Bronchial epithelial cell (primary cell): ENCODE results near the gene F5. TPM values are rescaled to one million over a fixed set of nuclear protein-coding genes. Genes with fewer than 3 reads are reported as not detected.
"Not testable (repeated sequence)": the region's sequence is repeated elsewhere in the genome, so short reads cannot be mapped to it uniquely, and the experiment has no call there.

Experiments used
- DNase-seq: peaks from one replicate; pipeline ENCODE4 v3.0.0-alpha.2; 2010; ENCODE audit warnings: low read depth
- FAIRE-seq: peaks from 2 replicates; lab custom pipeline; 2011; peaks lifted over from hg19 to GRCh38; lab: Jason Lieb, UNC
- H3K27me3 ChIP-seq: 2 replicates; pipeline ENCODE4 v1.5.1; 2011; ENCODE audit warnings: low read length; ENCODE audit not compliant: control insufficient read depth, insufficient read depth
- H3K36me3 ChIP-seq: 2 replicates; pipeline ENCODE4 v1.5.1; 2011; ENCODE audit warnings: low read length; ENCODE audit not compliant: control insufficient read depth, insufficient read depth
- H3K4me3 ChIP-seq: 2 replicates; pipeline ENCODE4 v1.5.1; 2011; ENCODE audit warnings: mild to moderate bottlenecking, low read depth, low read length, control low read depth
- CTCF ChIP-seq: IDR thresholded peaks from 2 replicates; pipeline ENCODE4 v1.5.1; 2011; ENCODE audit warnings: mild to moderate bottlenecking, moderate library complexity, low read length, control low read depth, inconsistent platforms; ENCODE audit not compliant: insufficient read depth, severe bottlenecking
- total RNA-seq: library from RNA; depleted of rRNA; stranded (reverse); fragments of >200 nt; gene quantifications from 2 replicates; pipeline ENCODE4 v1.2.1, GENCODE V29; 2014

F5 gene
- total RNA-seq, 1 donor from 2014 or later, result not detected

DNA sequence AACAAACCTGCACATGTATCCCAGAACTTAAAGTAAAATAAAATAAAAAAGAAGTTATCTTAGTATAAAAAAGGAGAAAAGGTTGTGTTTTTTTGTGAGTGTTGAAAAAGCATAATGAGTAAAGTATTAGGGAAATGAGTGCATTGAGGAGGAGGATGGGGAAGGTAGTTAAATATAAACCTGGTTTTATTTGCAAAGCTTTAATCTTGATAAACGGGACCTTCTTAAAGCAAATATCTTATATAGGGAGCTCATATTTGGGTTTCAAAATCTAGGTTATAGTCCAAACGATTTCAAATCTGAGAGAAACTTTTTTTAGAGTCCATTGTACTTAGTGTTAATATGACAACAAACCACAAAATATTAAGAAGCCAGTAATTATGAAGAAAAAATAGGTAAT lies 78.9 kb downstream of the F5 start:
- TF ChIP-seq CTCF, result no peak
- DNase-seq, result no peak
- Histone ChIP-seq H3K27me3 (no peaks in the 10 kb centered on the region), H3K36me3 (no peaks in the 10 kb centered on the region), H3K4me3 (no peak overlapping the region)
- no peak for FAIRE-seq

- DNase-seq, FAIRE-seq, H3K36me3 ChIP-seq, H3K27me3 ChIP-seq, H3K4me3 ChIP-seq: not testable (repeated sequence)
Observed at GRCh38 chr1:169503601-169504000, 82.7 kb downstream of the F5 start.

DNA sequence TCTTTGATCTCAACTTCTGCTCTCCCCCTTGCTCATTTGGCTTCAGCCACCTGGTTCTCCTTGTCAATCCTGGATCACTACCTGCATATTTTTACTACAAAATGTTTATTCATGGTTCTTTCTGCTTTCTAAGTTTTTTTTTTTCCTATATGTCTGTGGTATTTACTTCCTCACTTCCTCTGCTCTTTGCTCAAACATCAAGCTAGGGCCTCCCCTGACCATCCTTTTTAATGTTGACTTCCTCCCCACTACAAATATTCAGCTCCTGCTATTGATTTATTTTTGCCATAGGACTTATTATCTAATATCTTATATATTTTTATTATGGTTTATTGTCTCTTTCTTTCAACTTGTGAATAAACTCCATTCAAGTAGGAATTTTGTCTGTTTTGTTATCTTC lies 86.5 kb downstream of the F5 start:
- FAIRE-seq, result no peak
- H3K4me3 ChIP-seq, result no peak overlapping the region
- no peak for TF ChIP-seq CTCF
- no peaks in the 10 kb centered on the region for H3K36me3 ChIP-seq
- H3K27me3 ChIP-seq, result no peaks in the 10 kb centered on the region
- no peak for DNase-seq

DNA sequence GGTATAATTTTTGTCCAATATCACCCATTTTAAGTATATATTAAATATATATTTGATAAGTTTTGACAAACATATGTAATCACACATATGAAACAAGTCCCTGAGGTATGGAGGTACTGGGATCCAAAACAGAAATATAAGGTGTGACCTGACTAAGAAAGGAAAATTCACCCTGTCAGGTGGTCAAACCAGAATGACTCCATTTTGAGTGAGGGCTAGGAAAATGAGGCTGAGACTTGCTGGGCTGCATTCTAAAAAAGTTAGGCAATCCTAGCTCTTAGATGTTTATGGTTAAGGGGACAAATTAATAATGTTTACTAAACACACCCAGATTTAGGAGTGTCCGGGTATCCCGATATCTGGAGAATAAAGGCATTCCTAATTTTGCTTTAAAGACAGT lies 89.0 kb downstream of the F5 start:
- H3K36me3 ChIP-seq, result no peaks in the 10 kb centered on the region
- H3K27me3 ChIP-seq, result no peaks in the 10 kb centered on the region
- FAIRE-seq, result no peak
- TF ChIP-seq CTCF, result no peak
- H3K4me3 ChIP-seq, result no peak overlapping the region
- DNase-seq, result peak; percentile 55

DNA sequence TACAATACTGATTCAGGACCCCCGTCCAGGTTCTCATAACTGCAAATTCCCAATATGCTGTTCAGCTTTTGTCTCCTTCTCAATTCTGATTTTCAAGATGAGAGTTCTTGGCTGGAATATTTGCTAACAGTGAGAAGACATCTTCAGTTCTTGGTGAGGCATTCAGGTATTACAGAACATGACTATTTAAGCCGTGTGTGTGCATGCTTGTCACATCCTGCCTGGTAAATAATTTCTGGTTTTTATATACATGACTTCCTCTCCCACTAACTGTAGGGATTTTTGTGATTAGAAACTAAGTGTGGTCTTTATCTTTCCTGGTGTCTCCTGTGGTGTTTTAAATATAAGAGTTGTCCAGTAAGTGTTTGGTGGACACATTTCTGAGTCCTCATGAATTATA lies 90.4 kb downstream of the F5 start:
- no peak for FAIRE-seq

DNA sequence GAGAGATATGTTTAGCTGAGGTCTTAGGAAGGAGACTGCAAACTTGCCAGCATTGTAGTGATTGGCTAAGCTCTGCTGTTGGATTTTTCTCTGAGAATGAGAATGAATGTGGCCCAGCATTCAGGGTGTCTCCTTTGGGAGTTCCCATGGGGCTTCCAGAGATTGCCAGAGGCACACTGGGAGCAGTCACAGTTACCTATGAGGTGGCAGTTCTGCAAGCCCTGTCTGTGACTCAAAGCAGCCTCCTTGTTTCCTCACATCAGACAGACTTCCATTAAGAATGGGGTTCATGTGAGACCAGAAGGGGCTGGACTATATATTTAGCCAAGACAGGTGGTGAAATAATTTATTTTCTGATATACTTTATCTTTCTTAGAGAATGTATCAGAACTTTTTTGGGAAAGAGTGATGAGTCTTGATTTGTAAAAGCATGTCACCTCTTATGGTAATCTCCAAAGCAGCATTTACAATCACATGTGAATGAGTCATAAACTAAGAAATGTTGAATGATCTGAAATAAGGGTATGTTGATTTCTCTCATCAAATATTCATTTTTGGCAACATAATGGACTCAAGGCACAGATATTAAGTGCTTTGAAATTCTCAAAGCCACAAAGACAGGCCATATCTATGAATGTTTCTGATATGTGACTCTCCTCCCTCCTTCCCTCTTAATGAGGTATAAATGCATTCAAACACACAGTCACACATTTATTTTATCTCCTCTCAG lies 91.1 kb downstream of the F5 start:
- no peak overlapping the region for H3K4me3 ChIP-seq
- no peaks in the 10 kb centered on the region for H3K27me3 ChIP-seq
- DNase-seq (peak; percentile 87), FAIRE-seq (no peak)
- H3K36me3 ChIP-seq, result no peaks in the 10 kb centered on the region
- no peak for TF ChIP-seq CTCF

More for the DNA sequence above, 90.4 kb downstream of the F5 start:
- DNase-seq, result peak; percentile 76
- no peaks in the 10 kb centered on the region for H3K36me3 ChIP-seq
- no peak for TF ChIP-seq CTCF
- no peaks in the 10 kb centered on the region for H3K27me3 ChIP-seq
- no peak overlapping the region for H3K4me3 ChIP-seq
